ENCODE measurements around the gene GALNT15.

GALNT15 gene

DNA sequence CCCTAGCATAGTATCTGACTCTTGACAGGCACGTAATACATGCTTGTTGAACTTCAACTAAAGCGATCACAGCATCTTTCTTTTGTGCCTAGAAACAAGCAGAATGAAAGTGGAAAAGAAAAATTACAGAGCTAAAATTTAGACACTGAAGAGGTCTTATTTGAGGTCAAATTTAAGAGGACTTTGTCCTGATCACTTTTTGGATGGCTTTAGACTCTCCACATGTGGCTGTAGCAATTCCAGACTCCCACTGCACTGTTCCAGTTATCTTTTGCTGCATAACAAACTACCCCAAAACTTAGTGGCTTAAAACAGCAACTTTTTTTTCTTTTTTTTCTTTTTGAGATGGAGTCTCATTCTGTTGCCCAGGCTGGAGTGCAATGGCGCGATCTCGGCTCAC, 66.7 kb downstream of the GALNT15 start:
- Histone ChIP-seq H4K12ac (ENCODE audit: low read depth, low read length) (no peak overlapping the region), H3K4me1 (ENCODE audit: control insufficient read depth in 1 of 2, insufficient read depth in 2 of 2, low read length in 2 of 2) (no peaks in the 10 kb centered on the region), H2AK5ac (ENCODE audit: low read length) (no peak overlapping the region), H4K8ac (ENCODE audit: low read depth, low read length) (no peak overlapping the region), H3K36me3 (ENCODE audit: control insufficient read depth in 1 of 2, insufficient read depth in 2 of 2, low read length in 2 of 2) (no peaks in the 10 kb centered on the region), H3K9ac (ENCODE audit: low read length) (no peak overlapping the region), H2BK12ac (ENCODE audit: low read length) (no peak overlapping the region), H4K91ac (ENCODE audit: low read depth, low read length) (no peak overlapping the region), H3K14ac (ENCODE audit: low read length) (no peak overlapping the region), H3K4ac (ENCODE audit: low read depth, low read length) (no peak overlapping the region), H3K23ac (ENCODE audit: low read length) (no peak overlapping the region), H3K27me3 (ENCODE audit: insufficient read depth, low read length) (no peaks in the 10 kb centered on the region), H3K4me2 (ENCODE audit: low read length) (no peak overlapping the region), H3K4me3 (ENCODE audit: low read depth, low read length) (no peak overlapping the region), H2AFZ (ENCODE audit: insufficient read depth, low read length, poor library complexity) (no peak overlapping the region), H3K79me1 (ENCODE audit: low read length) (no peaks in the 10 kb centered on the region), H2BK120ac (ENCODE audit: insufficient read depth, low read length, poor library complexity) (no peak overlapping the region), H3K9me3 (ENCODE audit: insufficient read depth, low read depth, low read length) (no peaks in the 10 kb centered on the region), H3K18ac (ENCODE audit: low read length) (no peak overlapping the region), H3K27ac (ENCODE audit: low read depth, low read length) (no peak overlapping the region), H3K79me2 (ENCODE audit: control insufficient read depth, insufficient read depth, low read length, poor library complexity) (no peaks in the 10 kb centered on the region), H2BK5ac (ENCODE audit: low read depth, low read length, poor library complexity) (no peak overlapping the region)
- WGBS (ENCODE audit: extremely low coverage, insufficient coverage, insufficient read length) = no CpG with 5 or more reads among the region's 5 CpGs
- no peak for DNase-seq

DNA sequence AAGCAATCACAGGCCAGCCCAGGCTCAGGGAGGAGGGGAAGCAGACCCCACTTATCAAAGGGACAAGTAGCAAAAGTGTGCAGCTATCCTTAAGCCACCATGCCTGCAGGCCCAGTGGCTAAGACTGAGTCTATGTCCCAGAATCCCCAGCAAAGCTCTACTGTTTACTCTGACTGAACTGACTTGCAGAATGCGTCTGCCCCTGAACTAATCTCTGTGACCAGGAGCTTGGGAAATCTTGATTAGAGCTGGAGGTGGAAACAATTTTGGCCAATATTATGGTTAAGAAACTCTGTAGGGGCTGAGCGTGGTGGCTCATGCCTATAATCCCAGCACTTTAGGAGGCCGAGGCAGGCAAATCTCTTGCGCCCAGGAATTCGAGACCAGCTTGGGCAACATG, 67.7 kb downstream of the GALNT15 start:
- no peak overlapping the region for H2BK12ac ChIP-seq (ENCODE audit: low read length)
- no peak overlapping the region for H2AK5ac ChIP-seq (ENCODE audit: low read length)
- no peaks in the 10 kb centered on the region for H3K79me2 ChIP-seq (ENCODE audit: control insufficient read depth, insufficient read depth, low read length, poor library complexity)
- no peak for DNase-seq
- H2BK5ac ChIP-seq (ENCODE audit: low read depth, low read length, poor library complexity) = no peak overlapping the region
- H2BK120ac ChIP-seq (ENCODE audit: insufficient read depth, low read length, poor library complexity) = no peak overlapping the region
- H4K8ac ChIP-seq (ENCODE audit: low read depth, low read length) = no peak overlapping the region
- H4K12ac ChIP-seq (ENCODE audit: low read depth, low read length) = no peak overlapping the region
- no peak overlapping the region for H3K9ac ChIP-seq (ENCODE audit: low read length)
- H3K4me3 ChIP-seq (ENCODE audit: low read depth, low read length) = no peak overlapping the region
- no peaks in the 10 kb centered on the region for H3K36me3 ChIP-seq (ENCODE audit: control insufficient read depth in 1 of 2, insufficient read depth in 2 of 2, low read length in 2 of 2)
- no peak overlapping the region for H3K4ac ChIP-seq (ENCODE audit: low read depth, low read length)
- H3K79me1 ChIP-seq (ENCODE audit: low read length) = no peaks in the 10 kb centered on the region
- no peak overlapping the region for H2AFZ ChIP-seq (ENCODE audit: insufficient read depth, low read length, poor library complexity)
- no CpG with 5 or more reads among the region's 5 CpGs for WGBS (ENCODE audit: extremely low coverage, insufficient coverage, insufficient read length)
- no peak overlapping the region for H3K4me2 ChIP-seq (ENCODE audit: low read length)
- H3K27ac ChIP-seq (ENCODE audit: low read depth, low read length) = no peak overlapping the region
- no peaks in the 10 kb centered on the region for H3K9me3 ChIP-seq (ENCODE audit: insufficient read depth, low read depth, low read length)
- no peak overlapping the region for H4K91ac ChIP-seq (ENCODE audit: low read depth, low read length)
- no peak overlapping the region for H3K18ac ChIP-seq (ENCODE audit: low read length)
- no peaks in the 10 kb centered on the region for H3K4me1 ChIP-seq (ENCODE audit: control insufficient read depth in 1 of 2, insufficient read depth in 2 of 2, low read length in 2 of 2)
- no peaks in the 10 kb centered on the region for H3K27me3 ChIP-seq (ENCODE audit: insufficient read depth, low read length)
- no peak overlapping the region for H3K23ac ChIP-seq (ENCODE audit: low read length)
- H3K14ac ChIP-seq (ENCODE audit: low read length) = no peak overlapping the region

DNA sequence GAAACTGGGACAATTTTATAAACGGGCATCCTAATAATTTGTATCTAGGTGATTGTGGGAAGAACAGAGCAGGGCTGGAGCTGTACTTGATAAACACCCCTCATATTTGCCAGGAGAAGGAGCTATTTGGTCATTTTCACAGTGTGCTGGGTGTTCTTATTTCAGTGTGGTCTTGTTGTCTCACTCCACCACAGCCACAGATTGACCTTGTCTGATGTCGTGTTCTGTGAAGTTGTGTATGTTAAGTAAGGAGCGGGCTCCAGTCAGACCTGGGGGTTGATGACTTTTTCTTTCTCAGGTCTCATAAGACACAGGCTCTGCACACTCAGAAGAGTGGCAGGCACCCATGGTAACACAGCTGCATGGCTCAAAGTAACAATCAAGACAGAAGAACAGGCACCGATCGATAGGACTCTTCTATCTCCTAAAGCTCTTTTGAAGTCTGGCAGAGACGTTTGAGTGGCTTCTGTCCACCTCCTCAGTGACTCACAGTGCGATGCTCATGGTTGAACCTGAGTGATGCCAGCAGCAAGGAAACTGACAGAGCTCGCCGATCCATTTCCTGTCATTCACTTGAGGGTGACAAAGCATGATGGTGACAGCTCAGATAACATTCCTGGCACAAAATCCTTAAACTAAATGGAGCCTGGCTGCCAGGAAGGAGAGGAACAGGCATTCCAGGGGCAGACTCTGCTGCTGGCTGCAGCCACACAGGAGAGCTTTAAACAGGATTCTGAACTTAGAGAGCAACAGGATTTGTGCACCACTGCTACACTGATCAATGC, 69.4 kb downstream of the GALNT15 start:
- no peaks in the 10 kb centered on the region for H3K79me2 ChIP-seq (ENCODE audit: control insufficient read depth, insufficient read depth, low read length, poor library complexity)
- no peak overlapping the region for H2BK120ac ChIP-seq (ENCODE audit: insufficient read depth, low read length, poor library complexity)
- no peak overlapping the region for H3K18ac ChIP-seq (ENCODE audit: low read length)
- H3K4ac ChIP-seq (ENCODE audit: low read depth, low read length) = no peak overlapping the region
- no peak overlapping the region for H3K9ac ChIP-seq (ENCODE audit: low read length)
- no peak for DNase-seq
- H3K36me3 ChIP-seq (ENCODE audit: control insufficient read depth in 1 of 2, insufficient read depth in 2 of 2, low read length in 2 of 2) = no peaks in the 10 kb centered on the region
- no peaks in the 10 kb centered on the region for H3K4me1 ChIP-seq (ENCODE audit: control insufficient read depth in 1 of 2, insufficient read depth in 2 of 2, low read length in 2 of 2)
- no peaks in the 10 kb centered on the region for H3K27me3 ChIP-seq (ENCODE audit: insufficient read depth, low read length)
- no peak overlapping the region for H2BK12ac ChIP-seq (ENCODE audit: low read length)
- H3K4me3 ChIP-seq (ENCODE audit: low read depth, low read length) = no peak overlapping the region
- no peak overlapping the region for H3K27ac ChIP-seq (ENCODE audit: low read depth, low read length)
- H2BK5ac ChIP-seq (ENCODE audit: low read depth, low read length, poor library complexity) = no peak overlapping the region
- H4K12ac ChIP-seq (ENCODE audit: low read depth, low read length) = no peak overlapping the region
- no peak overlapping the region for H2AFZ ChIP-seq (ENCODE audit: insufficient read depth, low read length, poor library complexity)
- H4K91ac ChIP-seq (ENCODE audit: low read depth, low read length) = no peak overlapping the region
- WGBS (ENCODE audit: extremely low coverage, insufficient coverage, insufficient read length) = no CpG with 5 or more reads among the region's 9 CpGs
- no peak overlapping the region for H2AK5ac ChIP-seq (ENCODE audit: low read length)
- no peak overlapping the region for H3K23ac ChIP-seq (ENCODE audit: low read length)
- no peaks in the 10 kb centered on the region for H3K9me3 ChIP-seq (ENCODE audit: insufficient read depth, low read depth, low read length)
- no peak overlapping the region for H4K8ac ChIP-seq (ENCODE audit: low read depth, low read length)
- H3K79me1 ChIP-seq (ENCODE audit: low read length) = no peaks in the 10 kb centered on the region
- no peak overlapping the region for H3K14ac ChIP-seq (ENCODE audit: low read length)
- H3K4me2 ChIP-seq (ENCODE audit: low read length) = no peak overlapping the region

DNA sequence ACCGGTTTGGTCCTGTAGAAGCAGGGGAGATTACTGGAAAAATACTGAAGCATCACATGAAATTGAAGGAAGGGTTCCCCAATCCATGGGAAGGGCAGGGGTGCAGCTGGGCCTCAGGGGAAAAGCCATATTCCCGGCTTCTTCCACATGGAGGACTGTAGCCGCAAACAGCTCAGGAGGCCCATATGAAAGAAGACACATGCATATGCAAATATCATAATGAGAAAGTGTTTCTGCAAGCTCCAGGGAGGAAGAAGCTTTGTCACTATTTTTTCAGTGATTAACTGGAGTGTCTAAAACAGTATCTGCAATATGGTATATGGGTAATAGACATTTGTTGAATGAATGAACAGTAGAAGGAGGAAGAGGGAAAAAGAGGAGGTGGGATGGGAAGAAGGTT, 71.1 kb downstream of the GALNT15 start:
- no peak overlapping the region for H3K9ac ChIP-seq (ENCODE audit: low read length)
- H3K27me3 ChIP-seq (ENCODE audit: insufficient read depth, low read length) = no peaks in the 10 kb centered on the region
- H3K4me2 ChIP-seq (ENCODE audit: low read length) = no peak overlapping the region
- no peak overlapping the region for H3K18ac ChIP-seq (ENCODE audit: low read length)
- no peak overlapping the region for H3K27ac ChIP-seq (ENCODE audit: low read depth, low read length)
- H3K4me1 ChIP-seq (ENCODE audit: control insufficient read depth in 1 of 2, insufficient read depth in 2 of 2, low read length in 2 of 2) = no peaks in the 10 kb centered on the region
- H2BK120ac ChIP-seq (ENCODE audit: insufficient read depth, low read length, poor library complexity) = no peak overlapping the region
- H3K14ac ChIP-seq (ENCODE audit: low read length) = no peak overlapping the region
- no peak overlapping the region for H2AK5ac ChIP-seq (ENCODE audit: low read length)
- H3K9me3 ChIP-seq (ENCODE audit: insufficient read depth, low read depth, low read length) = no peaks in the 10 kb centered on the region
- no CpG with 5 or more reads among the region's 3 CpGs for WGBS (ENCODE audit: extremely low coverage, insufficient coverage, insufficient read length)
- DNase-seq = no peak
- no peaks in the 10 kb centered on the region for H3K79me1 ChIP-seq (ENCODE audit: low read length)
- no peaks in the 10 kb centered on the region for H3K79me2 ChIP-seq (ENCODE audit: control insufficient read depth, insufficient read depth, low read length, poor library complexity)
- no peaks in the 10 kb centered on the region for H3K36me3 ChIP-seq (ENCODE audit: control insufficient read depth in 1 of 2, insufficient read depth in 2 of 2, low read length in 2 of 2)
- H3K4ac ChIP-seq (ENCODE audit: low read depth, low read length) = no peak overlapping the region
- no peak overlapping the region for H2BK12ac ChIP-seq (ENCODE audit: low read length)
- no peak overlapping the region for H2BK5ac ChIP-seq (ENCODE audit: low read depth, low read length, poor library complexity)
- no peak overlapping the region for H3K23ac ChIP-seq (ENCODE audit: low read length)
- H4K12ac ChIP-seq (ENCODE audit: low read depth, low read length) = no peak overlapping the region
- no peak overlapping the region for H3K4me3 ChIP-seq (ENCODE audit: low read depth, low read length)
- H4K8ac ChIP-seq (ENCODE audit: low read depth, low read length) = no peak overlapping the region
- no peak overlapping the region for H2AFZ ChIP-seq (ENCODE audit: insufficient read depth, low read length, poor library complexity)
- no peak overlapping the region for H4K91ac ChIP-seq (ENCODE audit: low read depth, low read length)

Data from trophoblast cell (in vitro differentiated cells and primary cell).